PC-3 (cell line): ENCODE data around the gene ASCC2. TPM values are rescaled to one million over a fixed set of nuclear protein-coding genes. Genes with fewer than 3 reads are reported as not detected.

Source experiments
- ATAC-seq: fragments of 200-7000 bp; cut with Tn5 transposase; 2 replicates; pipeline ENCODE4 v1.9.1; 2020; ENCODE audit warnings: mild to moderate bottlenecking, moderate library complexity
- BruUV-seq: library from RNA; stranded (reverse); fragments of 400-500 nt; replicated peaks from 2 replicates; lab custom pipeline; 2021; lab: Mats Ljungman, UMichigan
- CTCF ChIA-PET: fragments of 300-600 bp; sonication (Branson Sonifier 250); formaldehyde crosslinking; loops from one replicate; lab custom pipeline; 2022; ENCODE audit warnings: antibody characterized with exemption; lab: Charles Lee
- POLR2A ChIA-PET: fragments of 300-600 bp; sonication (Branson Sonifier 250); formaldehyde crosslinking; loops from one replicate; lab custom pipeline; 2022; ENCODE audit warnings: antibody characterized with exemption; ENCODE audit not compliant: unreplicated experiment; lab: Charles Lee
- DNase-seq: peaks from one replicate; pipeline ENCODE4 v3.0.0-alpha.2; 2015
- H2AFZ ChIP-seq: fragments of 300-600 bp; sonication (generic); 2 replicates; pipeline ENCODE4 v1.6.0; 2016; ENCODE audit warnings: antibody characterized with exemption, low read length
- H3F3A ChIP-seq: fragments of 300-600 bp; sonication (generic); one replicate; pipeline ENCODE4 v1.6.0; 2017; ENCODE audit warnings: antibody characterized with exemption, low read length, control low read depth, mild to moderate bottlenecking; ENCODE audit not compliant: unreplicated experiment
- H3K27ac ChIP-seq: fragments of 300-600 bp; sonication (generic); 2 replicates; pipeline ENCODE4 v1.5.1; 2016; ENCODE audit warnings: mild to moderate bottlenecking, low read length
- H3K27me3 ChIP-seq: fragments of 300-600 bp; sonication (generic); 2 replicates; pipeline ENCODE4 v1.6.1; 2016; ENCODE audit warnings: low read length, mixed read lengths
- H3K36me3 ChIP-seq: fragments of 300-600 bp; sonication (generic); 2 replicates; pipeline ENCODE4 v1.6.1; 2016; ENCODE audit warnings: low read depth, mixed run types, low read length, mixed read lengths
- H3K4me1 ChIP-seq: fragments of 300-600 bp; sonication (generic); 2 replicates; pipeline ENCODE4 v1.5.1; 2016; ENCODE audit warnings: low read length; ENCODE audit not compliant: insufficient read depth
- H3K4me2 ChIP-seq: fragments of 300-600 bp; sonication (generic); 2 replicates; pipeline ENCODE4 v1.6.0; 2016; ENCODE audit warnings: low read length
- H3K4me3 ChIP-seq: fragments of 300-600 bp; sonication (generic); 2 replicates; pipeline ENCODE4 v1.5.1; 2016; ENCODE audit warnings: mild to moderate bottlenecking, low read length, mixed read lengths
- H3K79me2 ChIP-seq: fragments of 300-600 bp; sonication (generic); 2 replicates; pipeline ENCODE4 v1.6.1; 2017; ENCODE audit warnings: low read length, mixed read lengths
- H3K9ac ChIP-seq: fragments of 300-600 bp; sonication (generic); 2 replicates; pipeline ENCODE4 v1.6.0; 2016; ENCODE audit warnings: mild to moderate bottlenecking, low read length
- H3K9me2 ChIP-seq: fragments of 300-600 bp; sonication (generic); replicated peaks from 2 replicates; pipeline ENCODE4 v1.6.1; 2016; ENCODE audit warnings: mixed run types, low read length, mixed read lengths
- H3K9me3 ChIP-seq: fragments of 300-600 bp; sonication (generic); 2 replicates; pipeline ENCODE4 v1.6.1; 2016; ENCODE audit warnings: low read length, mixed read lengths
- H4K20me1 ChIP-seq: fragments of 300-600 bp; sonication (generic); 2 replicates; pipeline ENCODE4 v1.6.1; 2016; ENCODE audit warnings: low read length, mixed read lengths
- CTCF ChIP-seq: fragments of 300-600 bp; sonication (generic); conservative IDR thresholded peaks from 2 replicates; pipeline ENCODE4 v1.5.1; 2017; ENCODE audit warnings: antibody characterized with exemption, low read depth, mild to moderate bottlenecking, low read length
- EZH2 ChIP-seq: fragments of 300-600 bp; sonication (generic); IDR thresholded peaks from one replicate; pipeline ENCODE4 v1.6.1; 2017; ENCODE audit warnings: antibody characterized with exemption, mild to moderate bottlenecking, low read length; ENCODE audit not compliant: unreplicated experiment
- EZH2phosphoT487 ChIP-seq: fragments of 300-600 bp; sonication (generic); IDR thresholded peaks from 2 replicates; pipeline ENCODE4 v1.6.1; 2018; ENCODE audit warnings: mild to moderate bottlenecking, antibody characterized with exemption, low read length, borderline replicate concordance
- intact Hi-C: fragments of 100-400 bp; cut with micrococcal nuclease; formaldehyde crosslinking; loops from 2 replicates; pipeline ENCODE4 v1.9.0; 2023
- total RNA-seq: library from RNA; depleted of rRNA; stranded (reverse); fragments of >200 nt; gene quantifications from 2 replicates; pipeline ENCODE4 v1.2.3, GENCODE V29; 2014

Gene ASCC2
- total RNA-seq, 1 experiment from 2014 or later = 37.0 TPM

GRCh38 chr22:29833392-29833965 is 4.6 kb downstream of the ASCC2 start:
- POLR2A ChIA-PET = no interaction called here

GRCh38 chr22:29831958-29832357 is 6.1 kb downstream of the ASCC2 start:
- BruUV-seq = no TSS peak
- Histone ChIP-seq H3K4me2 (no peak overlapping the region), H3K79me2 (peaks cover 22% of the 10 kb centered on the region), H2AFZ (no peak overlapping the region), H3K9me2 (no peaks in the 10 kb centered on the region), H3K4me1 (peaks cover 21% of the 10 kb centered on the region), H3K27ac (no peak overlapping the region), H3K36me3 (no peaks in the 10 kb centered on the region; the same call in 1 of the 2 replicates), H3K9me3 (no peaks in the 10 kb centered on the region), H3K9ac (no peak overlapping the region), H4K20me1 (no peaks in the 10 kb centered on the region), H3K4me3 (no peak overlapping the region), H3F3A (no peaks in the 10 kb centered on the region), H3K27me3 (no peaks in the 10 kb centered on the region)
- TF ChIP-seq CTCF (no peak), EZH2 (no peak), EZH2phosphoT487 (no peak)
- ChIA-PET CTCF (no interaction called here), POLR2A (interaction anchor here (0.6 kb wide), 1 partner anchor 18 kb away, joined by 3 read pairs; no protein-coding TSS in a partner anchor)
- ATAC-seq = no peak
- DNase-seq = no peak
- intact Hi-C loops = loop anchor here (10.0 kb wide), 1 partner anchor 57 kb away; no protein-coding TSS in a partner anchor

More at GRCh38 chr22:29833392-29833965, 4.6 kb downstream of the ASCC2 start:
- H3K4me2 ChIP-seq = no peak overlapping the region
- peaks cover 33% of the 10 kb centered on the region for H3K79me2 ChIP-seq
- H3F3A ChIP-seq = no peaks in the 10 kb centered on the region
- no peak for ATAC-seq
- no peaks in the 10 kb centered on the region for H3K27me3 ChIP-seq
- no peak overlapping the region for H3K4me3 ChIP-seq
- H3K9me2 ChIP-seq = no peaks in the 10 kb centered on the region
- peaks cover 28% of the 10 kb centered on the region for H3K4me1 ChIP-seq
- no peaks in the 10 kb centered on the region; the same call in 1 of the 2 replicates for H3K36me3 ChIP-seq
- no peak overlapping the region for H3K9ac ChIP-seq
- no peaks in the 10 kb centered on the region for H4K20me1 ChIP-seq
- no TSS peak for BruUV-seq
- no peak overlapping the region for H3K27ac ChIP-seq
- no peak for DNase-seq
- CTCF ChIA-PET = no interaction called here
- no peak for TF ChIP-seq CTCF
- no peak for TF ChIP-seq EZH2phosphoT487
- TF ChIP-seq EZH2 = no peak
- H2AFZ ChIP-seq = no peak overlapping the region
- H3K9me3 ChIP-seq = no peaks in the 10 kb centered on the region
- intact Hi-C loops = loop anchor here (10.0 kb wide), 1 partner anchor 59 kb away; no protein-coding TSS in a partner anchor
